Caco-2 (cell line): ENCODE measurements around the gene SH3RF1. TPM values are rescaled to one million over a fixed set of nuclear protein-coding genes. Genes with fewer than 3 reads are reported as not detected.

Source experiments
- BruUV-seq: library from RNA; stranded (reverse); fragments of 400-500 nt; replicated peaks from 2 replicates; lab custom pipeline; 2021; lab: Mats Ljungman, UMichigan
- CTCF ChIA-PET: fragments of 300-600 bp; sonication (Branson Sonifier 250); formaldehyde crosslinking; loops from one replicate; lab custom pipeline; 2022; ENCODE audit warnings: antibody characterized with exemption; lab: Charles Lee
- POLR2A ChIA-PET: fragments of 300-600 bp; sonication (Branson Sonifier 250); formaldehyde crosslinking; loops from one replicate; lab custom pipeline; 2022; ENCODE audit warnings: antibody characterized with exemption; lab: Charles Lee
- DNase-seq, 2 experiments: peaks; one replicate each; pipeline versions ENCODE4 v3.0.0 to v3.0.0-alpha.2; 2020 to 2022
- H3K27me3 ChIP-seq: replicated peaks from 2 replicates; pipeline ENCODE4 v1.6.0; 2011; ENCODE audit warnings: low read length; ENCODE audit not compliant: control insufficient read depth, insufficient read depth
- H3K36me3 ChIP-seq: 2 replicates; pipeline ENCODE4 v1.5.1; 2011; ENCODE audit warnings: low read length; ENCODE audit not compliant: control insufficient read depth, insufficient read depth
- H3K4me1 ChIP-seq: fragments of 250-450 bp; sonication (Bioruptor Pico); 2 replicates; pipeline ENCODE4 v1.5.1; 2020; ENCODE audit warnings: mild to moderate bottlenecking
- H3K4me3 ChIP-seq: 2 replicates; pipeline ENCODE4 v1.5.1; 2011; ENCODE audit warnings: low read depth, mild to moderate bottlenecking, control low read depth, low read length
- H3K9me3 ChIP-seq: fragments of 250-450 bp; sonication (Bioruptor Pico); 2 replicates; pipeline ENCODE4 v1.5.1; 2020; ENCODE audit warnings: mild to moderate bottlenecking, moderate library complexity
- H3K27ac Mint-ChIP-seq: one replicate; pipeline ENCODE4 v1.8.0; 2022; ENCODE audit warnings: mixed read lengths; ENCODE audit not compliant: unreplicated experiment
- H3K27me3 Mint-ChIP-seq: one replicate; pipeline ENCODE4 v1.8.0; 2022; ENCODE audit warnings: mixed read lengths; ENCODE audit not compliant: insufficient read depth, unreplicated experiment
- H3K36me3 Mint-ChIP-seq: one replicate; pipeline ENCODE4 v1.8.0; 2022; ENCODE audit warnings: mild to moderate bottlenecking, mixed read lengths; ENCODE audit not compliant: insufficient read depth, unreplicated experiment
- H3K4me1 Mint-ChIP-seq: one replicate; pipeline ENCODE4 v1.8.0; 2022; ENCODE audit warnings: low read depth, mixed read lengths; ENCODE audit not compliant: unreplicated experiment
- H3K4me3 Mint-ChIP-seq: one replicate; pipeline ENCODE4 v1.8.0; 2022; ENCODE audit warnings: mild to moderate bottlenecking, moderate library complexity, mixed read lengths; ENCODE audit not compliant: unreplicated experiment
- H3K9me3 Mint-ChIP-seq: one replicate; pipeline ENCODE4 v1.8.0; 2022; ENCODE audit warnings: mixed read lengths; ENCODE audit not compliant: unreplicated experiment
- intact Hi-C: fragments of 100-400 bp; cut with micrococcal nuclease; formaldehyde crosslinking; loops from one replicate; pipeline ENCODE4 v1.10.0; 2022; ENCODE audit not compliant: unreplicated experiment
- total RNA-seq: library from RNA; stranded (reverse); gene quantifications from 2 replicates; pipeline ENCODE4 v1.2.3, GENCODE V29; 2022
- TF ChIP-seq, protein P1 (sequence below), 2 experiments: fragments of 200-600 bp in 1 of 2; IDR thresholded peaks; 1 replicate in 1 of 2; 2 replicates in 1 of 2; pipeline versions ENCODE4 v1.5.1 to v1.8.0; 2011 to 2022; ENCODE audit warnings: antibody characterized with exemption in 1 of 2, control low read depth in 1 of 2, inconsistent platforms in 1 of 2, low read depth in 1 of 2, low read length in 1 of 2, mild to moderate bottlenecking in 1 of 2, moderate library complexity in 1 of 2; ENCODE audit not compliant: insufficient read depth in 1 of 2, severe bottlenecking in 1 of 2, unreplicated experiment in 1 of 2

SH3RF1 gene
- total RNA-seq, 1 experiment from 2014 or later, result 25.1 TPM

DNA sequence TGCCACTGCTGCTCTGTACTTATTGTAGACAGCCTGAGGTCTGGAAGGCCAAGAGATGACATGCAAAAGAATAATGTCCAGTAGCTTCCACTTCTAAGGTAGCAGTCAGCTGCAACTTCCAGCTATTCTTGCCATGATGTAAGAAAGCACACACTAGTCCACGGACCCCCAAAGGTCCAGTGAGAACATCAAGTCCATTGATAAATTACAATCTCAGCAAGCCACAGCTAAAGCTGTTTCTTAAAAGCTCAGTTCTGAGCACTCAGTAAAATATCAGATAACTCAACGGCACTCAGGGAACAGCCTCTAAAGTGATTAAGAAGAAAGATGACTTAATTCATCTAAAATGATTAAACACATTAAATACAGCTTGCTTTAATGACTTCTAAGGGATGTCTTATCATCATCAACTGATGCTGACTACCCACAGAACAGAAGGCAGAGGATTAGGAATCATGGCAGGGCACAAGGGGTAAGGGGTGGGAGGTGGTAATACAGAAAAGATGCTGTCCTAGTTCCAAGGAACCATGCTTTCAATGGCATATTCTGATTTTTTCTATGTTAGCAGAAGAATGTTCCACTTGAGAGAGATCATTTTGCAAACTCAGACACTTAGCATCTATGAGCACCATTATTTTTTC is 161.6 kb downstream of the SH3RF1 start:
- Histone ChIP-seq H3K36me3 (peaks cover 3% of the 10 kb centered on the region; the same call in 1 of the 2 replicates), H3K9me3 (no peaks in the 10 kb centered on the region), H3K27me3 (no peaks in the 10 kb centered on the region), H3K4me3 (no peak overlapping the region), H3K4me1 (no peaks in the 10 kb centered on the region)
- Mint-ChIP-seq H3K9me3 (no peaks in the 10 kb centered on the region), H3K36me3 (peaks cover 80% of the 10 kb centered on the region), H3K27me3 (no peaks in the 10 kb centered on the region), H3K27ac (no peak overlapping the region), H3K4me1 (peaks cover 2% of the 10 kb centered on the region), H3K4me3 (no peak overlapping the region)
- DNase-seq, result no peak
- POLR2A ChIA-PET, result no interaction called here
- intact Hi-C loops, result no loop called here
- TF ChIP-seq, protein P1, sequence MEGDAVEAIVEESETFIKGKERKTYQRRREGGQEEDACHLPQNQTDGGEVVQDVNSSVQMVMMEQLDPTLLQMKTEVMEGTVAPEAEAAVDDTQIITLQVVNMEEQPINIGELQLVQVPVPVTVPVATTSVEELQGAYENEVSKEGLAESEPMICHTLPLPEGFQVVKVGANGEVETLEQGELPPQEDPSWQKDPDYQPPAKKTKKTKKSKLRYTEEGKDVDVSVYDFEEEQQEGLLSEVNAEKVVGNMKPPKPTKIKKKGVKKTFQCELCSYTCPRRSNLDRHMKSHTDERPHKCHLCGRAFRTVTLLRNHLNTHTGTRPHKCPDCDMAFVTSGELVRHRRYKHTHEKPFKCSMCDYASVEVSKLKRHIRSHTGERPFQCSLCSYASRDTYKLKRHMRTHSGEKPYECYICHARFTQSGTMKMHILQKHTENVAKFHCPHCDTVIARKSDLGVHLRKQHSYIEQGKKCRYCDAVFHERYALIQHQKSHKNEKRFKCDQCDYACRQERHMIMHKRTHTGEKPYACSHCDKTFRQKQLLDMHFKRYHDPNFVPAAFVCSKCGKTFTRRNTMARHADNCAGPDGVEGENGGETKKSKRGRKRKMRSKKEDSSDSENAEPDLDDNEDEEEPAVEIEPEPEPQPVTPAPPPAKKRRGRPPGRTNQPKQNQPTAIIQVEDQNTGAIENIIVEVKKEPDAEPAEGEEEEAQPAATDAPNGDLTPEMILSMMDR (IDR thresholded peaks at IDR 0.05; ENCODE audit: insufficient read depth in 1 of 2, low read depth in 1 of 2, low read length in 1 of 2, severe bottlenecking in 1 of 2, unreplicated experiment in 1 of 2), result no peak
- no TSS peak for BruUV-seq
- CTCF ChIA-PET, result no interaction called here

DNA sequence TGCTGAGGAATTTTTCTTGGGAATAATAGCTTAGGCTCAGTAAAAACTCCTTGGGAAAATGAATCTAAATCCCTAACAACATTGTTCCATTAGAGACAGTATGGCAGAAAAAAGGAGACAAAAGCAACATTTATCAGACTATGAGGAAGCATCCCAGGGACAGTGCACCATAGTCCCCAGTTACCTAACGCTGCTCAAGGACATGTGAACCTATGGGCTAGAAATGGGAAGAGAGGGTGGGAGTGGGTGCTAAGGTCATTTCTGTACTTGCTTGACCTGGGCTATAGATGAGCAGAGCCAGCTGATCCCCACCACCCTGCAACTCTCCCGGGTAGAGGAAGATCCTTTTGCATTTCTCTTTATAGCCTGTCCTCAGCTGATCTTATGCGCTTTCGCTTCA is 162.5 kb downstream of the SH3RF1 start:
- H3K27me3 Mint-ChIP-seq, result no peaks in the 10 kb centered on the region
- H3K4me3 Mint-ChIP-seq, result no peak overlapping the region
- Histone ChIP-seq H3K36me3 (no peaks in the 10 kb centered on the region), H3K9me3 (no peaks in the 10 kb centered on the region), H3K27me3 (no peaks in the 10 kb centered on the region), H3K4me1 (no peaks in the 10 kb centered on the region), H3K4me3 (no peak overlapping the region)
- TF ChIP-seq, protein P1 (IDR thresholded peaks at IDR 0.05; ENCODE audit: insufficient read depth in 1 of 2, low read depth in 1 of 2, low read length in 1 of 2, severe bottlenecking in 1 of 2, unreplicated experiment in 1 of 2), result no peak
- H3K4me1 Mint-ChIP-seq, result peaks cover 6% of the 10 kb centered on the region
- POLR2A ChIA-PET, result no interaction called here
- H3K27ac Mint-ChIP-seq, result no peak overlapping the region
- BruUV-seq, result no TSS peak
- intact Hi-C loops, result no loop called here
- H3K36me3 Mint-ChIP-seq, result peaks cover 78% of the 10 kb centered on the region
- no peak for DNase-seq
- H3K9me3 Mint-ChIP-seq, result no peaks in the 10 kb centered on the region
- CTCF ChIA-PET, result no interaction called here

DNA sequence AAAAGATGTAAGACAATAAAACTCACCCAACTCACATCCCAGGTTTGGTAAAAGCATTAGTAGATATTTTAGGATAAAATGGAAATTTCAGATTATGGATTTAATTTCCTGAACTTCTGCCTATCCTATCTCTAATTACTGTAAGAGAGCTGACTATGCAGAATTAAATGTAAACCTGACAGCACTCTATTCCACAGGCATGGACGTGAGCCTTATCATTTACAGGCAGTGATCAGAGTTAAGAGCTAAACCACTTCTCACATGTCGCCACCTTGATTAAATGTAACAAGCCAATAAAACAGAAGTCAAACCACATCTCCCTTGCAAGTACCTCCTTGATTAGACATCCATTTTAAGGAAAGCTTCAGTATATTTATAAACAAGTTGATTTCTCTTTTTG is 163.2 kb downstream of the SH3RF1 start:
- Histone ChIP-seq H3K9me3 (no peaks in the 10 kb centered on the region), H3K4me1 (no peaks in the 10 kb centered on the region), H3K4me3 (no peak overlapping the region), H3K36me3 (no peaks in the 10 kb centered on the region), H3K27me3 (no peaks in the 10 kb centered on the region)
- TF ChIP-seq, protein P1 (IDR thresholded peaks at IDR 0.05; ENCODE audit: insufficient read depth in 1 of 2, low read depth in 1 of 2, low read length in 1 of 2, severe bottlenecking in 1 of 2, unreplicated experiment in 1 of 2), result no peak
- Mint-ChIP-seq H3K27me3 (no peaks in the 10 kb centered on the region), H3K4me1 (peaks cover 6% of the 10 kb centered on the region), H3K36me3 (peaks cover 72% of the 10 kb centered on the region), H3K4me3 (no peak overlapping the region), H3K27ac (no peak overlapping the region), H3K9me3 (no peaks in the 10 kb centered on the region)
- CTCF ChIA-PET, result no interaction called here
- intact Hi-C loops, result no loop called here
- POLR2A ChIA-PET, result no interaction called here
- BruUV-seq, result no TSS peak
- DNase-seq, result no peak
